IPS-15b (cell line): ENCODE data around the gene OTOGL.
"Not testable (repeated sequence)": the region's sequence is repeated elsewhere in the genome, so short reads cannot be mapped to it uniquely, and the experiment has no call there.

Experiments
- H3K27me3 ChIP-seq: one replicate; pipeline ENCODE4 v1.6.1; 2013; ENCODE audit warnings: low read length; ENCODE audit not compliant: control insufficient read depth, insufficient read depth
- H3K36me3 ChIP-seq: one replicate; pipeline ENCODE4 v1.6.1; 2013; ENCODE audit warnings: low read length; ENCODE audit not compliant: control insufficient read depth, insufficient read depth
- H3K4me1 ChIP-seq: one replicate; pipeline ENCODE4 v1.6.1; 2013; ENCODE audit warnings: mild to moderate bottlenecking, low read length; ENCODE audit not compliant: control insufficient read depth, insufficient read depth
- H3K4me3 ChIP-seq: one replicate; pipeline ENCODE4 v1.5.1; 2013; ENCODE audit warnings: low read depth, low read length
- H3K9ac ChIP-seq: one replicate; pipeline ENCODE4 v1.6.1; 2013; ENCODE audit warnings: low read depth, mild to moderate bottlenecking, low read length
- H3K9me3 ChIP-seq: one replicate; pipeline ENCODE4 v1.6.1; 2013; ENCODE audit warnings: mild to moderate bottlenecking, low read length; ENCODE audit not compliant: control insufficient read depth, insufficient read depth

The OTOGL gene

DNA sequence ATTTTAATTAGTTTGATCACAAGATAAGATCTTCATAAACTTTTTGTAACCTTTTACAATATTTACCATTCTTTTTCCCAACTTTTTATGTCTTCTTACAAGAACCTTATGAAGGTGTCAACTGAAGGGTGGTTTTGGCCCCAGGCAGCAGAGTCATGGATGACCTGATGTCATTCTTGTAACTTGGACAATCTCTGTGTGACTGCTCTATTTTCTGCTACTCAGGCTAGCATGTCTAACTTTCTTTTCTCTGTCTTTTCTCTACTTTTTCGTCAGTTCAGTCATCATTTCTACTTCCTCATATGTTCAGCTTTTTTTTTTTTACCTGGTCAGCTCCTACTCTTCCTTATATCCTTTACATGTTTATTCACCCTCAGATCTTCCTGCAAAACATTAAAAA lies 194.0 kb downstream of the OTOGL start:
- Histone ChIP-seq H3K9ac (no peak overlapping the region), H3K9me3 (no peaks in the 10 kb centered on the region), H3K36me3 (no peaks in the 10 kb centered on the region), H3K27me3 (no peaks in the 10 kb centered on the region), H3K4me1 (no peaks in the 10 kb centered on the region), H3K4me3 (no peak overlapping the region)

DNA sequence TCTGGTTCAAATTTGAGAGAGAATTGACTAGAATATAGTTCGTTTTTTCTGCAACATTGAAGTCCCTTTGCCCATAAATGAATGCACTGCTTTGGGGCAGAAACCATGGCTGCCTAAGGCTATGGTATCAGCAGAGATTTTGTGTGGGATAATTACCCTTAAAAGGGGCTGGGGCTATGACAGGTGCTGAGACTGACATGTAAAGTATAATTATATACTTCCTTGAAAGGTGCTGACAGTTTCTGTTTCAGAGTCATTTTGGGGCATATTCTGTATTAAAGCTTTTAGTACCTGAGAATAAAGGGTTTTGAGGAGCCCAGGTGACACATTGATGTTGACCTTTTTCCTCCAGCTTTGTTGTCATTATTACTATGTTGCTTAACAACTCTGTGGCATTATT lies 194.4 kb downstream of the OTOGL start:
- no peaks in the 10 kb centered on the region for H3K36me3 ChIP-seq
- H3K4me3 ChIP-seq = no peak overlapping the region
- H3K4me1 ChIP-seq = no peaks in the 10 kb centered on the region
- no peak overlapping the region for H3K9ac ChIP-seq
- H3K9me3 ChIP-seq = no peaks in the 10 kb centered on the region
- no peaks in the 10 kb centered on the region for H3K27me3 ChIP-seq

DNA sequence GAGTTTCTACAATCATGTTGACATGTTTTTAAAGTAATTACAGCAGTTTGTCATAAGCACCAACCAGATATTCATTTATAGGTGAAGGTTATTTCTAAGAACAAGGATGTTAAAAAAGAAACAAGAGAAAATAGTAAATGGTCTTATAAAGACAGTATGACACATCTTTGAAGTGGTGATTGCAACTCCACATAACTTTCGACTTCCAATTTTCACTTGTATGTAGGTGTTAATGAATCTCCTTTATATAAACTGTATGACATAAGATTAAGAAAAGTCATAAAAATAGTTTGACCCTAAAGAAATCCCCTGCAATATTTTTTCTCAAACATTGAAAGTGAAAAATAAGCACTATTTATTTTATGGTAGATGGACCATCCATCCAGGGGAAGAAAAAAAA lies 199.9 kb downstream of the OTOGL start:
- Histone ChIP-seq H3K36me3 (no peaks in the 10 kb centered on the region), H3K9ac (no peak overlapping the region), H3K27me3 (no peaks in the 10 kb centered on the region)

DNA sequence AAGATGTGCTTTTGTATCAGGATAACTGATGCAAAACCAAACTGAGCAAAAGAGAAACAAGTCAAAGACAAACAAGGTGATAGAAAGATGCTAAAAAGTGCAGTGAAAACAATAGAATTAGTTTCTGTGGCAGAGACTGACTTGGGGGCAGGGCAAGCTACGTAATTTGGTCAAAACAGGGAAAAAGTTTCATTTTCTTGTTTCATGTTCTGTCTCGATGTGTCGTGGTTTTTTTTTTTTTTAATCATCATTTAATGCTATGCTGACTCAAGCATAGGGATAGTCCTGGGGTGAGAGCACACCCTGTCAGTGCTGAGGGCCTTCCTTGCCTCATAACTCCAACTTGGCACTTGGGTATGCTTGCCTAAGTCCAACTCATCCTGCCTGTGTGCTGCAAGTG lies 200.6 kb downstream of the OTOGL start:
- H3K9ac ChIP-seq = no peak overlapping the region

More for the DNA sequence above, 199.9 kb downstream of the OTOGL start:
- Histone ChIP-seq H3K9me3 (no peaks in the 10 kb centered on the region), H3K4me3 (no peak overlapping the region), H3K4me1 (no peaks in the 10 kb centered on the region)

DNA sequence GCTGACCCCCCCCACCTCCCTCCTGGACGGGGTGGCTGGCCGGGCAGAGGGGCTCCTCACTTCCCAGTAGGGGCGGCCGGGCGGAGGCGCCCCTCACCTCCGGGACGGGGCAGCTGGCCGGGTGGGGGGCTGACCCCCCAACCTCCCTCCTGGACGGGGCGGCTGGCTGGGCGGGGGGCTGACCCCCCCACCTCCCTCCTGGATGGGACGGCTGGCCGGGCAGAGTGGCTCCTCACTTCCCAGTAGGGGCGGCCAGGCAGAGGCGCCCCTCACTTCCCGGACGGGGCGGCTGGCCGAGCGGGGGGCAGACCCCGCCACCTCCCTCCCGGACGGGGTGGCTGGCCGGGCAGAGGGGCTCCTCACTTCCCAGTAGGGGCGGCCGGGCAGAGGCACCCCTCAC lies 208.1 kb downstream of the OTOGL start:
- H3K4me1 ChIP-seq, H3K4me3 ChIP-seq, H3K9ac ChIP-seq, H3K27me3 ChIP-seq, H3K36me3 ChIP-seq, H3K9me3 ChIP-seq: not testable (repeated sequence)

More for the DNA sequence above, 200.6 kb downstream of the OTOGL start:
- H3K4me3 ChIP-seq = no peak overlapping the region
- no peaks in the 10 kb centered on the region for H3K27me3 ChIP-seq
- no peaks in the 10 kb centered on the region for H3K4me1 ChIP-seq
- no peaks in the 10 kb centered on the region for H3K9me3 ChIP-seq
- no peaks in the 10 kb centered on the region for H3K36me3 ChIP-seq

- H3K4me1 ChIP-seq = peaks cover 5% of the 10 kb centered on the region
- H3K9me3 ChIP-seq = no peaks in the 10 kb centered on the region
- no peaks in the 10 kb centered on the region for H3K36me3 ChIP-seq
- H3K9ac ChIP-seq = no peak overlapping the region
- H3K4me3 ChIP-seq = no peak overlapping the region
- no peaks in the 10 kb centered on the region for H3K27me3 ChIP-seq
Measured at GRCh38 chr12:80313209-80313608, 213.9 kb downstream of the OTOGL start.

DNA sequence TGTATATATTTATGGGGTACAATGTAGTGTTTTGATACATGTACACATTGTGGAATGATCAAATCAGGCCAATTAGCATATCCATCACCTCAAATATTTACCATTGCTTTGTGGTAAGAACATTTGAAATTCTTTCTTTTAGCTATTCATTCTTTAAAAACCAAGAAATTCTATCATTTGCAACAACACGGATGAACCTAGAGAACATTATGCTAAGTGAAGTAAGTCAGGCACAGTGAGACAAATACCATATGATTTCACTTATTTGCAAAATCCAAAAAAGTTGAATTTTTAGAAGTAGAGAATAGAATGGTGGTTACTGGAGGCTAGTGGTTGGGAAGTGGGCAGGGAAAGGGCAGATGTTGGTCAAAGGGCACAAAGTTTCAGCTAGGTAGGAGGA lies 215.4 kb downstream of the OTOGL start:
- Histone ChIP-seq H3K36me3 (no peaks in the 10 kb centered on the region), H3K9ac (no peak overlapping the region), H3K4me1 (peaks cover 6% of the 10 kb centered on the region), H3K9me3 (no peaks in the 10 kb centered on the region), H3K27me3 (no peaks in the 10 kb centered on the region), H3K4me3 (no peak overlapping the region)

- Histone ChIP-seq H3K4me3 (no peak overlapping the region), H3K36me3 (no peaks in the 10 kb centered on the region), H3K9ac (no peak overlapping the region), H3K4me1 (peaks cover 12% of the 10 kb centered on the region), H3K9me3 (no peaks in the 10 kb centered on the region), H3K27me3 (no peaks in the 10 kb centered on the region)
Measured at GRCh38 chr12:80316222-80316621, 216.9 kb downstream of the OTOGL start.

DNA sequence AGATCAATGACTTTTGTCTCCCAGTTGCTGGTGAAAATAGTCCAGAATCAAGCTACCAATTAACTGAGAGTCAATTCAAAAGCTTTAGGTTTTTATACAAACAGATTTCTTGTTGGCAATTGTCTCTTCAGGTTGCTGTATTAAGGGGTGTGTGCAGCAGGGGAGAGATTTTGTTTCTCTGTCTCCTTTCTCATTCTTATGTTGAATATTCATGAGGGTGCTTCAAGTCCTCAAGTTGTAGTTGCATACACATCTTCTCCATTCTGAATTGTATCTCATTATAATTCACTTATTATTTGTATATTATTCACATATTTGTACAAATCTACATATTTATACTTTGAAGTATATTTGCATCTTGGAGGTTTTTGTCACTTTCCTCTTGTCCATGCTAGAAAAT lies 218.0 kb downstream of the OTOGL start:
- no peaks in the 10 kb centered on the region for H3K27me3 ChIP-seq
- H3K36me3 ChIP-seq = no peaks in the 10 kb centered on the region
- no peaks in the 10 kb centered on the region for H3K9me3 ChIP-seq
- H3K4me3 ChIP-seq = no peak overlapping the region
- H3K9ac ChIP-seq = no peak overlapping the region
- H3K4me1 ChIP-seq = peaks cover 19% of the 10 kb centered on the region

DNA sequence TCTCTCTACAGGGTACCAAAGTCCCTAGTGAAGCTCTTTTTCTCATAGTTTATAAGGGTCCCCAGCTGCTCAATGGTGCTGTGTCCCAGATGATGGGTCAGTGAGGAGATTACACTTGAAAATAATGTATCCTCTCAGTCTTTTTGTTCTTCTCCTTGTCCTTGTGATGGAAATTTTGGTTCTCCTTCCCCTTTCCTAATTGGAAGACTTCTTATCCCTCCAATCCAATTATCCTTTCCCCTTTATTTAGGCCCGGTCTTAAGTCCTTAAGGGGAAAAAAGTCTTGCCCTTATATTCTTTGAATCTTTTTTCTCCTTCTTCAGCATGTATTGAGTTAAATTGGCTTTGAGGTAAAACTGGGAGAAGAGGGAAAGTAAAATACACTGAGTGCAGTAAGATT lies 218.6 kb downstream of the OTOGL start:
- Histone ChIP-seq H3K9ac (no peak overlapping the region), H3K9me3 (no peaks in the 10 kb centered on the region), H3K27me3 (no peaks in the 10 kb centered on the region), H3K36me3 (no peaks in the 10 kb centered on the region), H3K4me3 (no peak overlapping the region), H3K4me1 (peaks cover 19% of the 10 kb centered on the region)

- no peak overlapping the region for H3K4me3 ChIP-seq
- no peaks in the 10 kb centered on the region for H3K36me3 ChIP-seq
Measured at GRCh38 chr12:80320121-80320678, 220.9 kb downstream of the OTOGL start.

DNA sequence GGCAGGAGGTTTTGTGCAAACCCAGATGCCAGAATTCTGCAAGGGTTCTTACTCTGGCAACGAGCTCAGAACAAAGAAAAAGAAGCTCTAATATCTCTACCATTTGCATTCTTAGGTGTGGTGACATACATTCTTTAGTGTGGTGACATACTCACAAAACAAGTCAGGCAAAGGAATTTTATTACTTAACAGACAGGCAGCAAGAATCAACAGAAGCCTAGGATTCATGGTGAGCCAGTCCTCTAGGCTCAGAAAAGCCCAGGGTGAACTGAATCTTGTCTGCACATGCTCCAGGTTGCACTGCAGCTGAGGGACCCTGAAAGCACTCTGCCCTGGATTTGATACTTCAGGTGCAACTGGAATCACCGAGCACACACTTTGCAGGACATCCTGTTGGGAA lies 222.3 kb downstream of the OTOGL start:
- H3K9me3 ChIP-seq = no peaks in the 10 kb centered on the region
- H3K9ac ChIP-seq = no peak overlapping the region
- H3K27me3 ChIP-seq = no peaks in the 10 kb centered on the region

More at GRCh38 chr12:80320121-80320678, 220.9 kb downstream of the OTOGL start:
- H3K27me3 ChIP-seq = no peaks in the 10 kb centered on the region
- H3K4me1 ChIP-seq = peaks cover 19% of the 10 kb centered on the region
- no peak overlapping the region for H3K9ac ChIP-seq
- H3K9me3 ChIP-seq = no peaks in the 10 kb centered on the region

More for the DNA sequence above, 222.3 kb downstream of the OTOGL start:
- H3K4me1 ChIP-seq = peaks cover 19% of the 10 kb centered on the region
- H3K36me3 ChIP-seq = no peaks in the 10 kb centered on the region
- no peak overlapping the region for H3K4me3 ChIP-seq
